Coronary artery (tissue), 2 donors: ENCODE data around the gene GLTP.
A peak's percentile ranks its signal among the peaks of the same experiment; 100 is the strongest.
"Not testable (repeated sequence)": the region's sequence is repeated elsewhere in the genome, so short reads cannot be mapped to it uniquely, and the experiment has no call there.

Experiments used
- DNase-seq: peaks from one replicate; pipeline ENCODE4 v3.0.0-alpha.2; 2017; ENCODE audit warnings: low spot score
- H3K27ac ChIP-seq, 2 donors: fragments of 200-600 bp; sonication (generic); one replicate each; pipeline ENCODE4 v1.5.1; 2016 to 2019
- H3K4me3 ChIP-seq: fragments of 200-600 bp; sonication (generic); 2 replicates; pipeline ENCODE4 v1.5.1; 2016; ENCODE audit warnings: mild to moderate bottlenecking, moderate library complexity
- CTCF ChIP-seq: fragments of 200-600 bp; sonication (generic); IDR thresholded peaks from one replicate; pipeline ENCODE4 v1.5.1; 2019; ENCODE audit warnings: antibody characterized with exemption

GLTP gene

GRCh38 chr12:109855377-109855776 is 25.0 kb downstream of the GLTP start:
- no peak overlapping the region for H3K27ac ChIP-seq
- no peak for DNase-seq
- no peak for TF ChIP-seq CTCF
- no peak overlapping the region for H3K4me3 ChIP-seq

- not testable (repeated sequence) for H3K27ac ChIP-seq, DNase-seq, H3K4me3 ChIP-seq
Measured at GRCh38 chr12:109850518-109850917, 29.8 kb downstream of the GLTP start.

GRCh38 chr12:109847142-109847735 is 33.1 kb downstream of the GLTP start:
- no peak overlapping the region for H3K27ac ChIP-seq
- no peak for DNase-seq

GRCh38 chr12:109845824-109846205 is 34.5 kb downstream of the GLTP start:
- H3K27ac ChIP-seq = peak overlapping the region in 1 of 2 donors; percentile 36
- no peak for TF ChIP-seq CTCF
- DNase-seq = no peak
- H3K4me3 ChIP-seq = peak overlapping the region; percentile 59

More at GRCh38 chr12:109847142-109847735, 33.1 kb downstream of the GLTP start:
- no peak overlapping the region for H3K4me3 ChIP-seq
- no peak for TF ChIP-seq CTCF

- DNase-seq = peak; percentile 84
- H3K4me3 ChIP-seq = peak overlapping the region; percentile 59
- TF ChIP-seq CTCF = peak; percentile 98
- no peak overlapping the region for H3K27ac ChIP-seq
Measured at GRCh38 chr12:109844983-109845823, 35.1 kb downstream of the GLTP start.

DNA sequence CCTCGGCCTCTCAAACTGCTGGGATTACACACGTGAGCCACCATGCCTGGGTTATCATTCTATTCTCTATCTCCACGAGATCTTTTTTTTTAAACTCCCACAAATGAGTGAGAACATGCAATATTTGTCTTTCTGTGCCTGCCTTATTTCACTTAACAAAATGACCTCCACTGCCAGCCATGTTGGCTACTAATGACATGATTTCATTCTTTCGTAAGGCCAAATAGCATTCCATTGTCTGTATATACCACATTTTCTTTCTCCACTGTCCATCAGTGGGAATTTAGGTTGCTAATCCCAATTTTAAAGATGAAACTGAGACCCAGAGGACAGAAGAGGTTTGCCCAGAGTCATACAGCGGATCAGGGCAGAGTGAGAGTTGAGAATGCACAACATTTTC is 36.2 kb downstream of the GLTP start:
- Histone ChIP-seq H3K27ac (no peak overlapping the region), H3K4me3 (no peak overlapping the region)
- no peak for TF ChIP-seq CTCF
- no peak for DNase-seq

- H3K27ac ChIP-seq = no peak overlapping the region
- H3K4me3 ChIP-seq = no peak overlapping the region
- TF ChIP-seq CTCF = no peak
- DNase-seq = no peak
Measured at GRCh38 chr12:109842021-109842420, 38.3 kb downstream of the GLTP start.
